Caco-2 (cell line): ENCODE measurements around the gene SPRR3. TPM values are rescaled to one million over a fixed set of nuclear protein-coding genes. Genes with fewer than 3 reads are reported as not detected.

Source experiments
- BruUV-seq: library from RNA; stranded (reverse); fragments of 400-500 nt; replicated peaks from 2 replicates; lab custom pipeline; 2021; lab: Mats Ljungman, UMichigan
- CTCF ChIA-PET: fragments of 300-600 bp; sonication (Branson Sonifier 250); formaldehyde crosslinking; loops from one replicate; lab custom pipeline; 2022; ENCODE audit warnings: antibody characterized with exemption; lab: Charles Lee
- POLR2A ChIA-PET: fragments of 300-600 bp; sonication (Branson Sonifier 250); formaldehyde crosslinking; loops from one replicate; lab custom pipeline; 2022; ENCODE audit warnings: antibody characterized with exemption; lab: Charles Lee
- DNase-seq, 2 experiments: peaks; one replicate each; pipeline versions ENCODE4 v3.0.0 to v3.0.0-alpha.2; 2020 to 2022
- H3K27me3 ChIP-seq: replicated peaks from 2 replicates; pipeline ENCODE4 v1.6.0; 2011; ENCODE audit warnings: low read length; ENCODE audit not compliant: control insufficient read depth, insufficient read depth
- H3K36me3 ChIP-seq: 2 replicates; pipeline ENCODE4 v1.5.1; 2011; ENCODE audit warnings: low read length; ENCODE audit not compliant: control insufficient read depth, insufficient read depth
- H3K4me1 ChIP-seq: fragments of 250-450 bp; sonication (Bioruptor Pico); 2 replicates; pipeline ENCODE4 v1.5.1; 2020; ENCODE audit warnings: mild to moderate bottlenecking
- H3K4me3 ChIP-seq: 2 replicates; pipeline ENCODE4 v1.5.1; 2011; ENCODE audit warnings: low read depth, mild to moderate bottlenecking, control low read depth, low read length
- H3K9me3 ChIP-seq: fragments of 250-450 bp; sonication (Bioruptor Pico); 2 replicates; pipeline ENCODE4 v1.5.1; 2020; ENCODE audit warnings: mild to moderate bottlenecking, moderate library complexity
- H3K27ac Mint-ChIP-seq: one replicate; pipeline ENCODE4 v1.8.0; 2022; ENCODE audit warnings: mixed read lengths; ENCODE audit not compliant: unreplicated experiment
- H3K27me3 Mint-ChIP-seq: one replicate; pipeline ENCODE4 v1.8.0; 2022; ENCODE audit warnings: mixed read lengths; ENCODE audit not compliant: insufficient read depth, unreplicated experiment
- H3K36me3 Mint-ChIP-seq: one replicate; pipeline ENCODE4 v1.8.0; 2022; ENCODE audit warnings: mild to moderate bottlenecking, mixed read lengths; ENCODE audit not compliant: insufficient read depth, unreplicated experiment
- H3K4me1 Mint-ChIP-seq: one replicate; pipeline ENCODE4 v1.8.0; 2022; ENCODE audit warnings: low read depth, mixed read lengths; ENCODE audit not compliant: unreplicated experiment
- H3K4me3 Mint-ChIP-seq: one replicate; pipeline ENCODE4 v1.8.0; 2022; ENCODE audit warnings: mild to moderate bottlenecking, moderate library complexity, mixed read lengths; ENCODE audit not compliant: unreplicated experiment
- H3K9me3 Mint-ChIP-seq: one replicate; pipeline ENCODE4 v1.8.0; 2022; ENCODE audit warnings: mixed read lengths; ENCODE audit not compliant: unreplicated experiment
- CTCF ChIP-seq, 2 experiments: fragments of 200-600 bp in 1 of 2; IDR thresholded peaks; 1 replicate in 1 of 2; 2 replicates in 1 of 2; pipeline versions ENCODE4 v1.5.1 to v1.8.0; 2011 to 2022; ENCODE audit warnings: antibody characterized with exemption in 1 of 2, control low read depth in 1 of 2, inconsistent platforms in 1 of 2, low read depth in 1 of 2, low read length in 1 of 2, mild to moderate bottlenecking in 1 of 2, moderate library complexity in 1 of 2; ENCODE audit not compliant: insufficient read depth in 1 of 2, severe bottlenecking in 1 of 2, unreplicated experiment in 1 of 2
- intact Hi-C: fragments of 100-400 bp; cut with micrococcal nuclease; formaldehyde crosslinking; loops from one replicate; pipeline ENCODE4 v1.10.0; 2022; ENCODE audit not compliant: unreplicated experiment
- total RNA-seq: library from RNA; stranded (reverse); gene quantifications from 2 replicates; pipeline ENCODE4 v1.2.3, GENCODE V29; 2022

Gene SPRR3
- total RNA-seq, 1 experiment from 2014 or later = 0.70 TPM

GRCh38 chr1:152972196-152972886 lies 29.2 kb upstream of the SPRR3 start:
- no peaks in the 10 kb centered on the region for H3K9me3 Mint-ChIP-seq
- BruUV-seq = no TSS peak
- DNase-seq = no peak
- H3K36me3 Mint-ChIP-seq = no peaks in the 10 kb centered on the region
- Histone ChIP-seq H3K4me1 (no peaks in the 10 kb centered on the region), H3K27me3 (no peaks in the 10 kb centered on the region; the same call in 1 of the 2 replicates), H3K36me3 (no peaks in the 10 kb centered on the region), H3K9me3 (no peaks in the 10 kb centered on the region), H3K4me3 (no peak overlapping the region)
- H3K27ac Mint-ChIP-seq = no peak overlapping the region
- TF ChIP-seq CTCF (IDR thresholded peaks at IDR 0.05; ENCODE audit: insufficient read depth in 1 of 2, low read depth in 1 of 2, low read length in 1 of 2, severe bottlenecking in 1 of 2, unreplicated experiment in 1 of 2) = no peak
- ChIA-PET POLR2A (no interaction called here), CTCF (interaction anchor here (1.2 kb wide), 1 partner anchor 220 kb away, joined by 3 read pairs; no protein-coding TSS in a partner anchor)
- H3K27me3 Mint-ChIP-seq = peaks cover 8% of the 10 kb centered on the region
- no peaks in the 10 kb centered on the region for H3K4me1 Mint-ChIP-seq
- H3K4me3 Mint-ChIP-seq = no peak overlapping the region
- intact Hi-C loops = no loop called here

- H3K36me3 ChIP-seq = no peaks in the 10 kb centered on the region
- H3K9me3 Mint-ChIP-seq = no peaks in the 10 kb centered on the region
- no peak overlapping the region for H3K4me3 ChIP-seq
- intact Hi-C loops = no loop called here
- BruUV-seq = no TSS peak
- no peaks in the 10 kb centered on the region for H3K9me3 ChIP-seq
- no peak overlapping the region for H3K27ac Mint-ChIP-seq
- ChIA-PET CTCF (no interaction called here), POLR2A (no interaction called here)
- no peaks in the 10 kb centered on the region for H3K36me3 Mint-ChIP-seq
- peaks cover 15% of the 10 kb centered on the region for H3K27me3 Mint-ChIP-seq
- H3K4me1 ChIP-seq = no peaks in the 10 kb centered on the region
- H3K4me1 Mint-ChIP-seq = no peaks in the 10 kb centered on the region
- no peak for TF ChIP-seq CTCF (IDR thresholded peaks at IDR 0.05; ENCODE audit: insufficient read depth in 1 of 2, low read depth in 1 of 2, low read length in 1 of 2, severe bottlenecking in 1 of 2, unreplicated experiment in 1 of 2)
- DNase-seq = no peak
- H3K27me3 ChIP-seq = no peaks in the 10 kb centered on the region
- H3K4me3 Mint-ChIP-seq = no peak overlapping the region
Measured at GRCh38 chr1:152976688-152977087, 24.9 kb upstream of the SPRR3 start.

GRCh38 chr1:152977614-152978013 lies 23.9 kb upstream of the SPRR3 start:
- Histone ChIP-seq H3K9me3 (no peaks in the 10 kb centered on the region), H3K27me3 (peaks cover 2% of the 10 kb centered on the region; the same call in 1 of the 2 replicates), H3K36me3 (no peaks in the 10 kb centered on the region), H3K4me1 (no peaks in the 10 kb centered on the region), H3K4me3 (no peak overlapping the region)
- TF ChIP-seq CTCF (IDR thresholded peaks at IDR 0.05; ENCODE audit: insufficient read depth in 1 of 2, low read depth in 1 of 2, low read length in 1 of 2, severe bottlenecking in 1 of 2, unreplicated experiment in 1 of 2) = no peak
- H3K9me3 Mint-ChIP-seq = no peaks in the 10 kb centered on the region
- POLR2A ChIA-PET = no interaction called here
- H3K4me1 Mint-ChIP-seq = no peaks in the 10 kb centered on the region
- CTCF ChIA-PET = no interaction called here
- intact Hi-C loops = no loop called here
- H3K27me3 Mint-ChIP-seq = peaks cover 18% of the 10 kb centered on the region
- no TSS peak for BruUV-seq
- H3K36me3 Mint-ChIP-seq = no peaks in the 10 kb centered on the region
- H3K4me3 Mint-ChIP-seq = no peak overlapping the region
- DNase-seq = no peak
- no peak overlapping the region for H3K27ac Mint-ChIP-seq
